VCaP (cell line): ENCODE measurements around the gene DGCR6L.
A peak's percentile ranks its signal among the peaks of the same experiment; 100 is the strongest.
"Not testable (repeated sequence)": the region's sequence is repeated elsewhere in the genome, so short reads cannot be mapped to it uniquely, and the experiment has no call there.

Experiments used
- H3K27ac ChIP-seq: fragments of 450-650 bp; 2 replicates; pipeline ENCODE4 v1.5.1; 2017
- TF ChIP-seq, protein P1 (sequence below): fragments of 450-650 bp; conservative IDR thresholded peaks from 2 replicates; pipeline ENCODE4 v1.5.1; 2017; ENCODE audit warnings: mild to moderate bottlenecking, moderate library complexity

DGCR6L gene

DNA sequence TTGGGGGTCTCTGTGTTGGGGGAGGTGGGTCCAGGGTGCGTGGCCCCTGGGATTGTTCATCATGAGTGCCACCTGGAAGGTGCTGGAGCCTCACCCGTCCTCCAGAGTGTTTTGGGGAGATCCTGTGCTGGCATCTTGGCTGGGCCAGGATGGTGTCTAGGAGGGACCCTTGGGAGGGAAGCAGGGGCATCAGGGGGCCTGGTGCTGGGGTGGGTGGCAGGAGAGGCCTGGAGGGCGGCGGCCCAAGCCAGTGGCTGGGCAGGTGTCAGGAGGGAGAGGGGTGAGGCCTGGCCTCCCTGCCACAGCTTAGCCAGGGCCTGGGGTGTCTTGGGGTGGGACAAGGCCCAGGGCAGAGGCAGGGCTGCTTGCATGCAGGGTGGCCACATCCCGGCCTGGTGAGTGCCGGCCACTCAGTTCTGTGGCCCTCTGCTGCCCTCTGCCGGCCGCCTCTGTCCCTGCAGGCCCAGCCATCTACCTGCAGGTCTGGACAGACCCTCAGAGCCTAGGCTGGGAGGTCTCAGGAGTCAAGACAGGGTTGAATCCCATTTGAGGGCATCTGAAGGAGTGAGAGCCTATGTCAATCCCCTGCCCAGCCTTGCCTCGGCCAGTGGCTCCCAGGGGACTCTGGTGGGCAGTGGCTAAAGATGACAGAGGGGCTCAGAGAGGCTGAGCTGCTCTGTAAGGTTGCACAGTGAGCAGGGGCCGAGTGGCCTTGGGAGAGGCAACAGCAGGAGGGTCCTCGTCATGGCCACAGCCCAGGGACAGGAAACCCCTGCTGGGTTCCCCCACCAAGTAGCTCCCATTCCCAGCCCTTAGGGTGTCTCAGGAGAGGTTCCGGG lies 34.2 kb downstream of the DGCR6L start:
- TF ChIP-seq, protein P1, sequence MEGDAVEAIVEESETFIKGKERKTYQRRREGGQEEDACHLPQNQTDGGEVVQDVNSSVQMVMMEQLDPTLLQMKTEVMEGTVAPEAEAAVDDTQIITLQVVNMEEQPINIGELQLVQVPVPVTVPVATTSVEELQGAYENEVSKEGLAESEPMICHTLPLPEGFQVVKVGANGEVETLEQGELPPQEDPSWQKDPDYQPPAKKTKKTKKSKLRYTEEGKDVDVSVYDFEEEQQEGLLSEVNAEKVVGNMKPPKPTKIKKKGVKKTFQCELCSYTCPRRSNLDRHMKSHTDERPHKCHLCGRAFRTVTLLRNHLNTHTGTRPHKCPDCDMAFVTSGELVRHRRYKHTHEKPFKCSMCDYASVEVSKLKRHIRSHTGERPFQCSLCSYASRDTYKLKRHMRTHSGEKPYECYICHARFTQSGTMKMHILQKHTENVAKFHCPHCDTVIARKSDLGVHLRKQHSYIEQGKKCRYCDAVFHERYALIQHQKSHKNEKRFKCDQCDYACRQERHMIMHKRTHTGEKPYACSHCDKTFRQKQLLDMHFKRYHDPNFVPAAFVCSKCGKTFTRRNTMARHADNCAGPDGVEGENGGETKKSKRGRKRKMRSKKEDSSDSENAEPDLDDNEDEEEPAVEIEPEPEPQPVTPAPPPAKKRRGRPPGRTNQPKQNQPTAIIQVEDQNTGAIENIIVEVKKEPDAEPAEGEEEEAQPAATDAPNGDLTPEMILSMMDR, result peak; percentile 68
- not testable (repeated sequence) for H3K27ac ChIP-seq

DNA sequence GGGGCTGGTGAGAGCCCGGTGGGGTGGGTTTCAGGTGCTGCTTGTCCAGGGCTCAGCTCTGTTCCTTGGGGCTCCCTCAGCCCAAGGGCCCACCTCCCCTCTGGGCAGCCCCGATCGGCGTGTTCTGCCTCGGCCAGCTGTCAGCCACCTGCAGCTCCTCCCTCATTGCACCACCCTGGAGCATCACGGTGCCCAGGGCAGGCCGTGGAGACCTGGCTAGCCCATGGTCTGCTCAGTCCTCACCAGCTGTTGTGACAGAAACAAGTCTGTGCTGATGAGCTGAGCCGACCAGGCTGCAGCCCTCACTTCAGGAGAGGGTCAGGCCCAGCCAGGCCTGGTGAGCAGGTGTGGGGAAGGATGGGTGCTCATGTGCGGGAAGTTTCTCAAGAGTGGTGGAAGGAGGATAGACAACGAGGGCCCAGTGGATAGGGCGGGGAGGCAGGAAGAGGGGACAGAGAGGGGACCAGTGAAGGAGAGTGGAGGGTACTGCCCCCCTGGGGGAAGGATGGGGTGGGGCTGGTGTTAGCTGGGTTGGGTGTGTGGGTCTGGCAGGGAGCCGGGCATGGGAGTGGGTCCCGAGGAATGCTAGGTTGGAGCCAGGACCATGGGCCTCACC lies 35.3 kb downstream of the DGCR6L start:
- TF ChIP-seq, protein P1, result no peak

DNA sequence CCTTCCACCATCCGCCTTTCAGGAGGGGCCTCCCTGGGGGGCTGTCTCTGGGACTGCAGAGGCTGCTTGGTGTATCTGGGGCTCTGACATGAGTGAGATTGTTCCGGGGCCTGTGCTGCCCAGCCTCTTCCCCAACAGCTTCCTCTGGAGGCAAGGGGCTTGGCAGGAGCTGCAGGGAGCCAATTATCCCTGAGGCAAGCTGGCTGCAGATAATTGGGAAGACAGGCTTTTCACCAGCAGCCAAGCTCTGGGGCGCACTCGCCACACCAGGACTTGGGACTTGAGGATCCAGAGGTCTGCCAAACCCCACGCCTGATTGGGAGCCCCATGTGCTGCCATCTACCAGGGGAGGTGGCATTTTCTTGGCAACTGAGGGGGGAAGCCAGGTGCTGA lies 36.2 kb downstream of the DGCR6L start:
- no peak overlapping the region for H3K27ac ChIP-seq
- TF ChIP-seq, protein P1, result no peak

More for the DNA sequence above, 35.3 kb downstream of the DGCR6L start:
- H3K27ac ChIP-seq, result no peak overlapping the region

DNA sequence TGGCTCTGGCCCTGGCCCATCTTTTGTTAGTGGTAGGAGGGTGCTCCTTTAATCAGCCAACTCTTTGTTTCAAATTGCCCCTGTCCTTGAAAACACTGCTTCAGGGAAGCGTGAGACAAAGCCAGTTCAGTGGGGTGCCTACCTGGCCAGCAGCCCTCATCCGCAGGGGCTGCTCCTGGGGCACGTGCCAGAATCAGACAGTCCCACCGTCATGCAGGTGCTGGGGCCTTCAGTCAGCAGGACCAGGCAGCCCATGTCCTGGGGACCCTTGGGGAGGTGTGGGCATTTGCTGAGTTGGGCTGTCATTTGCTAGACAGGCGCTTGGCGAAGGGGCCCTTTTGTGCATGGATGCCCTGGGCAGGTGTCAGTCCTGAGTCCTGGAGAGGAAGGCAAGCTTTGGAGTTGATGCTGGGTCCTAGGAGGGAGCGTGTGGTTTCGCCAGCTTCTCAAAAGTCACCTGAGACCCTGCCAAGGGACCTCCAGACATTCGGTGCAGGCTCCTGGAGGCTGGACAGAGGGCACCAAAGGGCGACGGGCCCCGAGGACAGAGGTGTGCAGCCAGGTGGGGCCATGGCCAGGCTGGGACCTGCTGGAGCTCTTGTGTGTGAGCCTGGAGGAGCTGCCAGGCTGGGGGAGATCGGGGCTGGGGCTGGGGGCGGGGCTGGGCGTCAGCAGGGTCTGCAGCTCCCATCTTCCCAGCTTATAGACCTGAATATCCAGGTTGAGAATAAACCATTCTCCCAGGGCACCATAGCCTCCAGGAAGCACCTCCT lies 36.8 kb downstream of the DGCR6L start:
- no peak overlapping the region for H3K27ac ChIP-seq
- TF ChIP-seq, protein P1, result no peak

DNA sequence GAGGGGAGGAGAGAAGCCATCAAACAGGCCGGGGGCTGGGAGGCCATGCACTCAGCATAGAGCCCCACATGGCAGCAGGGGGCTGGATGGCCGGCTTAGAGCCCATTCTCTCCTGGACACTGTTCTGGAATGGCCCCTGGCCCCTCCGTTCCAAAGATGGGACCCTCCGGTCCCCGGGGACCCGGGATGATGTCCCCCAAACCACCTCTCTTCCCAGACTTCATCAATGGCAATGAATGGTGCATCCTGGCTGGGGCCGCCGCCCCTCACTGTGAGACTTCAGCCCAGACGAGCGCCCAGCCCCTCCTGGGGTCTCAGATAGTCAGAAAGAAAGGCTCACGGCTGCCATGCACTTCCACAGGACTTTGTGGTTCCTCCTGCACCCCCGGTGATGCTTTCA lies 38.0 kb downstream of the DGCR6L start:
- H3K27ac ChIP-seq, result no peak overlapping the region
- TF ChIP-seq, protein P1, result no peak

DNA sequence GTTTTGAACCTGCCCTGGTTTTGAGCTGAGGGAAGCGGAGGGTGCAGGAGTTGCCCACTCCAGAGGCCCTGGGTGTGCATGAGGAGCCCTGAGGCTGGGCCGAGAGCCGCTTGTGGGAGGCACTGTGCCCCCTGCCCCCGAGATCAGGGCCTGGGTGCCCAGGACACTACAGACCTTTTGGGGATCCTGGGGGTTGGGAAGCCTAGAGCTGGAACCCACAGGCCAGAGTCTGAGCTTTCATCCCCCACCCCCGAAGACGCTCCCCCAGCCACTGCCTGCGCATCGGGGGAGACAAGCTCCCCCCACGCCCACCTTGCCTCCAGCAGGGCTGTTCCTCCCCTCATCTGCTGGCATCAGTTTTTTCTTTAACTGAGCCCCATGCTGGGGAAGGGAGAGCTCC lies 38.4 kb downstream of the DGCR6L start:
- not testable (repeated sequence) for H3K27ac ChIP-seq

DNA sequence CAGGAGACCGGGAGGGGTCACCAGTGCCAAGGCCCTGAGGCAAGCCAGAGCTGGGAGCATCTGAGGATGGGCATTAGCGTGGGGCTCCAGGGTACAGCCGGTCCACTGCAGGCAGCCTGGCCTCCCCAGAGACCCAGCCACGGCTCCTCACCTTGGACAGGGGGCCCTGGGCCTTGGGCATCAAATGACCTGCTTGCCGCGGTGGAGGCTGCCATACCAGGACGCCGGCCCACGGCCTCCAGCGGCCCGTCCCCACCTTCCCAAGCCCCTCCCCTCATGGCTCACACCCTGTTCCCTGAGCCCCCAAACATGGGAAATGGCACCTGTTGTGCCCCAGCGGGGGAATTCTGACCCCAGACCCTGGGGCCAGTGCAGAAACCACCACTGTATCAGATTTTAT lies 39.0 kb downstream of the DGCR6L start:
- no peak overlapping the region for H3K27ac ChIP-seq
- TF ChIP-seq, protein P1, result no peak

DNA sequence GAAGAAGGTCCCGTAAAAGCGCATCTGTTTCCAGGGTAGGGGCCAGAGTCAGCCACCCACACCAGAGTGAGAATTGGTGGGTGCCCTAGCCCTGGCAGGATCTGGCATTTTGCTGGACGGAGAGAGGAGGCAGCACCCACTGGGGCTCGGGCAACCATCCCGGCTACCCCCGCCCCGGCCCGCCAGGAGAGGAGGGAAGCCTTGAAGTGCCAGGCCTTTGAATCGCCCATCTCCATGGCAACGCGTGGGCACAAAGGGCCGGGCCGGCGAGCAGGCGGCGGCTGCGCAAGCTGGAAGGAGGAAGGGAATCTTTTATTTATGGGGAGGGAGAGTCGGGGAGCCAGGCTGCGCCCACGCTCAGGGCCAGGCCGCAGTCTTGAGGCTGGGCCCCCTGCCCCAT lies 39.7 kb downstream of the DGCR6L start:
- H3K27ac ChIP-seq, result not testable (repeated sequence)
